ENCODE data around the gene ZBTB32.
"Not testable (repeated sequence)": the region's sequence is repeated elsewhere in the genome, so short reads cannot be mapped to it uniquely, and the experiment has no call there.

The ZBTB32 gene

DNA sequence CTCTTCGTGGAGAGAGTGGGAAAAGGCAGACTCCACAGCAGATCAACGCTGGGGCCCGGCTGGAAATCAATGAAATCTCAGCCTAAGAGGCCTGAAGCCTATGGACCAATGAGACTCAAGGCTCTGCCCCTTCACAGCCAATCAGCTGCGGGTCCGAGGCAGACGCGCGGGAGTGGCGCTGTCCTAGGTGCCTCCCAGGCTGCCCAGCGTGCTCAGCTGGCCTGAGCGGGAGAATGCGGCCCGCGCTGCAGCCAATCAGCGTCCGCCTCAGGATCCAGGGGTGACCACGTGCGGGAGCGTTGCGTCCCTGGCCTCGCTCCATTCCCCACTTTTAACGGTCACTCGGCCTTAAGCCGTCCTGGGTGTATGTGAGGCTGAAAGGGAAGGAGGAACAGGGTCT, at the start of gene ZBTB32:
TSS of gene ZBTB32 (plus strand) at position 341 of the 400 bp plus-strand sequence. CDS start 10,069 bp downstream, outside the sequence.
- H3K4me1 Mint-ChIP-seq, result peaks cover 5% of the 10 kb centered on the region
- no peak within 1 kb of the TSS for H3K27ac Mint-ChIP-seq
- no peak within 1 kb of the TSS for H3K4me3 Mint-ChIP-seq
- peak; percentile 62 for DNase-seq
- H3K27me3 Mint-ChIP-seq (ENCODE audit: low read depth, poor library complexity), result peaks cover 28% of the 10 kb centered on the region
- TF ChIP-seq CTCF (IDR thresholded peaks at IDR 0.05), result no peak
- H3K36me3 Mint-ChIP-seq (ENCODE audit: low read depth), result no peaks in the 10 kb centered on the region
- H3K9me3 Mint-ChIP-seq, result no peaks in the 10 kb centered on the region

GRCh38 chr19:35654828-35655227, 49.5 kb upstream of the ZBTB32 start:
- not testable (repeated sequence) for DNase-seq; H3K27me3 Mint-ChIP-seq (ENCODE audit: low read depth, poor library complexity); H3K4me3 Mint-ChIP-seq; H3K4me1 Mint-ChIP-seq; H3K27ac Mint-ChIP-seq; H3K9me3 Mint-ChIP-seq
- H3K36me3 Mint-ChIP-seq (ENCODE audit: low read depth), result peaks cover 66% of the 10 kb centered on the region

DNA sequence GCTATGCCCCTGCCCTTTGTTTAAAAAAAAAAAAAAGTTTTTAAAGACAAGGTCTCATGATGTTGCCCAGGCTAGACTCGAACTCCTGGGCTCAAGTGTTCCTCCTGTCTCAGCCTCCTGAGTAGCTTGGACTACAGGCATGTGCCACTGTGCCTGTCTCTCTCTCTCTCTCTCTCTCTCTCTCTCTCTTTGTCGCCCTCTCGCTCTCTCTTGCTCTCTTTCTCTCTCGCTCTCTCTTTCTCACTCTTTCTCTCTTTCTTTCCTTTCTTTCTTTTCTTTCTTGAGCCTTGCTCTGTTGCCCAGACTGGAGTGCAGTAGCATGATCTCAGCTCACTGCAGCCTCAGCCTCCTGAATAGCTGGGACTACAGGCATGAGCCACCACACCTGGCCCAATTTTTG, 48.8 kb upstream of the ZBTB32 start:
- Mint-ChIP-seq H3K9me3 (no peaks in the 10 kb centered on the region), H3K27ac (no peak overlapping the region), H3K36me3 (ENCODE audit: low read depth) (peaks cover 72% of the 10 kb centered on the region), H3K4me3 (no peak overlapping the region), H3K4me1 (no peaks in the 10 kb centered on the region), H3K27me3 (ENCODE audit: low read depth, poor library complexity) (no peaks in the 10 kb centered on the region)
- TF ChIP-seq CTCF (IDR thresholded peaks at IDR 0.05), result no peak
- no peak for DNase-seq

DNA sequence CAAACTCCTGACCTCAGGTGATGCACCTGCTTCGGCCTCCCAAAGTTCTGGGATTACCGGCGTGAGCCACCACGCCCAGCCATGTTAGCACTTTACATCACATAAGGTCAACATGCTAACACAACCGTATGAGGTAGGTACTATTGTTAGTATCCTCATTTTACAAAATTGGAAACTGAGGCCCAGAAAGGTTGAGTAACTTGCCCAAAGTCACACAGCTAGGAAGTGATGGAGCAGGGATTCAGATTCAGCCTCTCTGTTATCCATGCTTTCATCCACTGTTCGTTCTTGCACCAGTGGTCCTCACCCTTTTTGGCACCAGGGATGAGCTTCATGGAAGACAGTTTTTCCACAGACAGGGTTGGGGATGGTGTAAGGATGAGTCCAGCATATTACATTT, 47.7 kb upstream of the ZBTB32 start:
- H3K36me3 Mint-ChIP-seq (ENCODE audit: low read depth), result peaks cover 76% of the 10 kb centered on the region
- DNase-seq, result no peak

GRCh38 chr19:35657904-35658700, 46.3 kb upstream of the ZBTB32 start:
- DNase-seq, result no peak
- no peaks in the 10 kb centered on the region for H3K9me3 Mint-ChIP-seq
- H3K4me1 Mint-ChIP-seq, result no peaks in the 10 kb centered on the region
- H3K27ac Mint-ChIP-seq, result no peak overlapping the region
- no peak overlapping the region for H3K4me3 Mint-ChIP-seq
- H3K27me3 Mint-ChIP-seq (ENCODE audit: low read depth, poor library complexity), result peaks cover 3% of the 10 kb centered on the region
- no peak for TF ChIP-seq CTCF (IDR thresholded peaks at IDR 0.05)
- peaks cover 80% of the 10 kb centered on the region for H3K36me3 Mint-ChIP-seq (ENCODE audit: low read depth)

More for the DNA sequence above, 47.7 kb upstream of the ZBTB32 start:
- H3K4me1 Mint-ChIP-seq, result no peaks in the 10 kb centered on the region
- no peak overlapping the region for H3K27ac Mint-ChIP-seq
- H3K9me3 Mint-ChIP-seq, result no peaks in the 10 kb centered on the region
- peaks cover 3% of the 10 kb centered on the region for H3K27me3 Mint-ChIP-seq (ENCODE audit: low read depth, poor library complexity)
- no peak overlapping the region for H3K4me3 Mint-ChIP-seq
- TF ChIP-seq CTCF (IDR thresholded peaks at IDR 0.05), result no peak

DNA sequence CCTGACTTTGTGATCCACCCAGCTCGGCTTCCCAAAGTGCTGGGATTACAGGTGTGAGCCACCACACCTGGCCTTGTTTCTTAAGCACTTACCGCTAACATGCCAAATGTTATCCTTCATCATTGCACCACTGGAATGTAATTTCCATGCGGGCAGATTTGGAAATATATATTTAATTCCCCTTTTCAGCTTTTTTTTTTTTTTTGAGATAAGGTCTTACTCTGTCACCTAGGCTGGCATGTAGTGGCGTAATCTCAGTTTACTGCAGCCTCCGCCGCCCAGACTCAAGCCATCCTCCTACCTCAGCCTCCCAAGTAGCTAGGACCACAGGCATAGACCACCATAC, 42.4 kb upstream of the ZBTB32 start:
- Mint-ChIP-seq H3K4me1 (no peaks in the 10 kb centered on the region), H3K27me3 (ENCODE audit: low read depth, poor library complexity) (peaks cover 3% of the 10 kb centered on the region), H3K27ac (no peak overlapping the region), H3K9me3 (no peaks in the 10 kb centered on the region), H3K4me3 (no peak overlapping the region), H3K36me3 (ENCODE audit: low read depth) (peaks cover 63% of the 10 kb centered on the region)
- no peak for DNase-seq
- no peak for TF ChIP-seq CTCF (IDR thresholded peaks at IDR 0.05)
